HepG2 (cell line): Measurements from ENCODE around the gene DDX46. TPM values are rescaled to one million over a fixed set of nuclear protein-coding genes. Genes with fewer than 3 reads are reported as not detected.

Source experiments
- ATAC-seq: fragments of 200-7000 bp; cut with Tn5 transposase; 3 replicates; pipeline ENCODE4 v1.9.1; 2020; ENCODE audit warnings: mild to moderate bottlenecking, moderate library complexity
- BruUV-seq: library from RNA; stranded (reverse); fragments of 400-500 nt; replicated peaks from 2 replicates; lab custom pipeline; 2021; lab: Mats Ljungman, UMichigan
- CTCF ChIA-PET: fragments of 300-600 bp; formaldehyde crosslinking; extraction: SDS; loops from one replicate; lab custom pipeline; 2021; ENCODE audit warnings: low total read pairs, inconsistent platforms, low intra/inter-chr PET ratio; lab: Yijun Ruan, JAX
- POLR2A ChIA-PET: fragments of 350-600 bp; sonication (Branson Sonifier 250); formaldehyde crosslinking; loops from one replicate; lab custom pipeline; 2020; ENCODE audit warnings: antibody characterized with exemption, inconsistent platforms; lab: Yijun Ruan, JAX
- DNase-seq: peaks from one replicate; pipeline ENCODE4 v3.0.0-alpha.2; 2015; ENCODE audit warnings: low spot score
- FAIRE-seq: peaks from 3 replicates; lab custom pipeline; 2011; peaks lifted over from hg19 to GRCh38; lab: Jason Lieb, UNC
- H2AFZ ChIP-seq: one replicate; pipeline ENCODE4 v1.6.1; 2011; ENCODE audit warnings: low read length, inconsistent platforms
- H3K27ac ChIP-seq: fragments of 300-600 bp; 3 replicates; pipeline ENCODE4 v1.8.0; 2011; ENCODE audit warnings: mixed run types, mild to moderate bottlenecking, mixed read lengths, low read length, inconsistent platforms; ENCODE audit not compliant: insufficient read depth; ENCODE audit errors: extremely low read length
- H3K27me3 ChIP-seq, 2 experiments: fragments of 200-600 bp in 1 of 2; 2 replicates in 1 of 2; 3 replicates in 1 of 2; pipeline versions ENCODE4 v1.6.0 to v1.8.0; 2011; ENCODE audit warnings: low read length in 2 of 2, mild to moderate bottlenecking in 2 of 2, moderate library complexity in 2 of 2, inconsistent platforms in 1 of 2; ENCODE audit not compliant: insufficient read depth in 2 of 2, control insufficient read depth in 1 of 2
- H3K36me3 ChIP-seq, 2 experiments: fragments of 200-600 bp in 1 of 2; replicated peaks in 1 of 2; 2 replicates in 1 of 2; 3 replicates in 1 of 2; pipeline versions ENCODE4 v1.5.1 to v1.8.0; 2011; ENCODE audit warnings: low read length in 2 of 2, inconsistent platforms in 1 of 2; ENCODE audit not compliant: insufficient read depth in 2 of 2, control insufficient read depth in 1 of 2
- H3K4me1 ChIP-seq: 2 replicates; pipeline ENCODE4 v1.5.1; 2012; ENCODE audit warnings: low read length, inconsistent platforms; ENCODE audit not compliant: insufficient read depth
- H3K4me2 ChIP-seq: 2 replicates; pipeline ENCODE4 v1.6.0; 2011; ENCODE audit warnings: low read depth, low read length, inconsistent platforms
- H3K4me3 ChIP-seq, 3 experiments: fragments of 200-600 bp in 1 of 3; sonication (generic), shearing (Covaris generic) in 1 of 3; replicated peaks in 1 of 3; 2 replicates each; pipeline ENCODE4 v1.5.1; 2011 to 2016; ENCODE audit warnings: low read length in 3 of 3, inconsistent platforms in 2 of 3, low read depth in 2 of 3, mild to moderate bottlenecking in 2 of 3, control low read depth in 1 of 3, mixed read lengths in 1 of 3; ENCODE audit not compliant: insufficient read depth in 1 of 3
- H3K79me2 ChIP-seq: one replicate; pipeline ENCODE4 v1.6.1; 2011; ENCODE audit warnings: low read length, inconsistent platforms; ENCODE audit not compliant: insufficient read depth
- H3K9ac ChIP-seq: 2 replicates; pipeline ENCODE4 v1.6.0; 2011; ENCODE audit warnings: mild to moderate bottlenecking, low read depth, low read length, inconsistent platforms; ENCODE audit not compliant: insufficient read depth
- H3K9me3 ChIP-seq: 2 replicates; pipeline ENCODE4 v1.5.1; 2012; ENCODE audit warnings: mild to moderate bottlenecking, low read length
- H4K20me1 ChIP-seq: 2 replicates; pipeline ENCODE4 v1.6.0; 2011; ENCODE audit warnings: inconsistent platforms, mild to moderate bottlenecking, low read length, moderate library complexity; ENCODE audit not compliant: insufficient read depth
- BCLAF1 ChIP-seq: fragments of 450-650 bp; IDR thresholded peaks from 2 replicates; pipeline ENCODE4 v1.6.1; 2017; ENCODE audit warnings: mild to moderate bottlenecking
- CBFB ChIP-seq: sonication (generic); formaldehyde crosslinking; IDR thresholded peaks from 2 replicates; pipeline ENCODE4 v1.4.0; 2020; ENCODE audit warnings: missing genetic modification reagents
- ETV5 ChIP-seq: IDR thresholded peaks from 2 replicates; pipeline ENCODE4 v1.6.1; 2018; ENCODE audit warnings: missing biosample characterization, missing genetic modification reagents, inconsistent platforms, borderline replicate concordance
- MLLT10 ChIP-seq: sonication (generic); formaldehyde crosslinking; IDR thresholded peaks from 2 replicates; pipeline ENCODE4 v1.4.0; 2020; ENCODE audit warnings: missing genetic modification reagents
- SOX6 ChIP-seq, 2 experiments: fragments of 450-650 bp in 1 of 2; sonication (generic) in 1 of 2; formaldehyde crosslinking in 1 of 2; IDR thresholded peaks; 2 replicates each; pipeline versions ENCODE4 v1.4.0 to v1.6.1; 2017 to 2020; ENCODE audit warnings: antibody characterized with exemption in 1 of 2, mild to moderate bottlenecking in 1 of 2, missing genetic modification reagents in 1 of 2
- XBP1 ChIP-seq: sonication (generic); formaldehyde crosslinking; IDR thresholded peaks from 2 replicates; pipeline ENCODE4 v1.5.0; 2020; ENCODE audit warnings: missing genetic modification reagents
- WGBS: methylation state at CpG from one replicate; pipeline ENCODE4 v1.1.6; 2017; ENCODE audit warnings: low lambda C conversion rate; 5-methylcytosine and 5-hydroxymethylcytosine counted together
- in situ Hi-C: cut with HindIII; loops from 2 replicates; pipeline ENCODE4 v1.10.0; 2017; ENCODE audit warnings: low pct_unique_long_range_greater_than_20kb; ENCODE audit not compliant: extremely low pct_ligation_motif_present
- intact Hi-C: fragments of 100-400 bp; cut with micrococcal nuclease; formaldehyde crosslinking; loops from one replicate; pipeline ENCODE4 v1.10.0; 2022; ENCODE audit not compliant: unreplicated experiment
- polyA plus RNA-seq, 8 experiments: library from polyadenylated mRNA; depleted of rRNA in 3 of 8; stranded (reverse) in 7 of 8; unstranded in 1 of 8; fragments of >200 nt; fragmentation: Illumina TruSeq in 4 of 8; extraction: Trizol in 4 of 8; gene quantifications; 2 replicates each; pipeline versions ENCODE4 v1.2.1 to v1.2.3, GENCODE V29; 2011 to 2016; ENCODE audit warnings: low read depth in 4 of 8, missing spikeins in 1 of 8, mixed read lengths in 1 of 8; ENCODE audit not compliant: insufficient read depth in 1 of 8
- total RNA-seq, 5 experiments: library from RNA; depleted of rRNA; stranded (reverse); fragments of >200 nt; fragmentation: Illumina TruSeq; extraction: Trizol; gene quantifications; 2 replicates each; pipeline ENCODE4 v1.2.3, GENCODE V29; 2016; ENCODE audit warnings: low read depth in 1 of 5

The DDX46 gene
- total and polyA plus RNA-seq, 2 of the 13 experiments (the other 11 are each of a cell fraction or from before 2014, with no cell fraction given) = 27.3 to 59.3 TPM

GRCh38 chr5:134844252-134844651, 85.7 kb downstream of the DDX46 start:
- CTCF ChIA-PET = no interaction called here
- no peaks in the 10 kb centered on the region for H3K27me3 ChIP-seq
- no peaks in the 10 kb centered on the region for H4K20me1 ChIP-seq
- no peak overlapping the region for H3K4me2 ChIP-seq
- H3K36me3 ChIP-seq = 0 out of 5 replicates have a peak, but pooled peaks cover 0 to 4% of the 10 kb centered on the region in 2 experiments
- ATAC-seq (no peak), DNase-seq (no peak)
- H3K4me1 ChIP-seq = peaks cover 37% of the 10 kb centered on the region
- BruUV-seq = no TSS peak
- WGBS = 100% methylated on average over 1 of the region's 1 CpG
- intact Hi-C loops = loop anchor here (2.0 kb wide), 1 partner anchor 61 kb away; the partner anchor contains the start of gene PCBD2
- H3K27ac ChIP-seq = no peak overlapping the region
- in situ Hi-C loops = no loop called here
- no peaks in the 10 kb centered on the region for H3K9me3 ChIP-seq
- H3K4me3 ChIP-seq = no peak overlapping the region
- TF ChIP-seq SOX6 (IDR thresholded peaks at IDR 0.05) (no peak), SOX6 (CRISPR knock-in tag; IDR thresholded peaks at IDR 0.05) (no peak), MLLT10 (no peak), ETV5 (CRISPR knock-in tag) (no peak), CBFB (CRISPR knock-in tag) (no peak), BCLAF1 (no peak), XBP1 (CRISPR knock-in tag) (no peak)
- TF ChIP-seq, all 625 proteins: peak for 0
- Histone ChIP-seq H2AFZ (no peak overlapping the region), H3K79me2 (peaks cover 21% of the 10 kb centered on the region), H3K9ac (no peak overlapping the region)
- no peak for FAIRE-seq
- POLR2A ChIA-PET = no interaction called here
